ENCODE data around the gene TMEM88.

GRCh38 chr17:7888184-7888920 is 33.5 kb downstream of the TMEM88 start, which contains the start of gene CHD3:
- TF ChIP-seq GATA2 (IDR thresholded peaks at IDR 0.05; ENCODE audit: low read depth, low read length) = no peak
- no peak for TF ChIP-seq GATA3 (IDR thresholded peaks at IDR 0.05; ENCODE audit: low read depth, low read length)

Measured in SH-SY5Y (cell line).